GM21825 (cell line): ENCODE data around the gene USP25.
"Not testable (repeated sequence)": the region's sequence is repeated elsewhere in the genome, so short reads cannot be mapped to it uniquely, and the experiment has no call there.

Experiments used
- ATAC-seq: cut with Tn5 transposase; IDR thresholded peaks from one replicate; pipeline ENCODE4 v1.9.1; 2021; ENCODE audit warnings: mild to moderate bottlenecking, moderate library complexity; ENCODE audit not compliant: unreplicated experiment

Gene USP25

DNA sequence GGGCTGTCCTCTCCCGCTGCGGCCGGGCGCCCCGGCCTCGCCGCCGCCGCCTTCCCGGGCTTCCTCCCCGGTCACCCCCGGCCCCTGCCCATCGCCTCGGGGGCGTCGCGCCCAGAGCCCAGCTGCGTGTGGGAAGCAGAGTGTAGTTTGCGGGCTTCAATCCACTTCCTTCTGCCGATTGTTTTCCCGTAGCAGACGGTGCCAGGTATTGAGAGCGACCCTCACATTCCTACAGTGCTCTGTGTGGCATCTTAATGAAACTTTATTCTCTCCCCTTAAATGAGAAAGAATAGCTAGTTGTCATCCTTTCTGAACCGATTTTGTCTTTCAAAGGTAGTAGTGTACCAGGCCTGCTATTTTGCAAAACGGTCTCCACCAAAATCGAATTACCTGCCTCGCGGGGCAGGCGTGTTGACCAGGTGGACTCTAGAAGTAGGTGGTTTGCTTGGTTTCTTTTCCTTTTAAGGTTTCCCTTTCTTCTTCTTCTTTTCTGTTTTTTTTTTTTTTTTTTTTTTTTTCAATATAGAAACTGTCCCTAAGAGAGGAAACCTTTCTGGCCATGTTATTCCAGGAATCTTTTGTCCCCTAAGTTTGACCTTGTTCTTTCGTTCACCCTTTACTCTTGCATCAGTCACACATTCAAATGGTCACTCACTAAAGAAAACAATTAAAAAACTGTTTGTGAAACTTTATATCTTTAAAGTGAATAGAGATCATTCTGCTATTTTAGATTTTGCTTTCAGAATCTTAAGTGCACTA, 881 bp downstream of the USP25 start:
- ATAC-seq = no peak

DNA sequence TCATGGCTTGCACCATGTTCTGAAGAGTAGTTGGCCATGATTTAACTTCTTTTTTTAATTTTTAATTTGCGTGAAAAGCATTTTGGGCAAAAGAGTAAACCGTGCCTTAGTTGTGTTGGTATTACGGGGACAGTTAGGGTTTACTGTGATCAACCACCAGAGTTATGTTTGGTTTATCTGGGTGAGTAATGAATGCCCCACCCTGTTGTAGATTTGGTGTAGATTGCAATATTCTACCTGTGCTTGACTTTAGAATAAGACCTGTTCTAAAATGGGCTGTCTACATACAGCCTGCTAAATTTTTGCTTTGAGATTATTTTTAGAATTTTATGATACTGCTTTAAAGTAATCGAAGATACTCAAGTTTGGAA, 1.4 kb downstream of the USP25 start:
- no peak for ATAC-seq

DNA sequence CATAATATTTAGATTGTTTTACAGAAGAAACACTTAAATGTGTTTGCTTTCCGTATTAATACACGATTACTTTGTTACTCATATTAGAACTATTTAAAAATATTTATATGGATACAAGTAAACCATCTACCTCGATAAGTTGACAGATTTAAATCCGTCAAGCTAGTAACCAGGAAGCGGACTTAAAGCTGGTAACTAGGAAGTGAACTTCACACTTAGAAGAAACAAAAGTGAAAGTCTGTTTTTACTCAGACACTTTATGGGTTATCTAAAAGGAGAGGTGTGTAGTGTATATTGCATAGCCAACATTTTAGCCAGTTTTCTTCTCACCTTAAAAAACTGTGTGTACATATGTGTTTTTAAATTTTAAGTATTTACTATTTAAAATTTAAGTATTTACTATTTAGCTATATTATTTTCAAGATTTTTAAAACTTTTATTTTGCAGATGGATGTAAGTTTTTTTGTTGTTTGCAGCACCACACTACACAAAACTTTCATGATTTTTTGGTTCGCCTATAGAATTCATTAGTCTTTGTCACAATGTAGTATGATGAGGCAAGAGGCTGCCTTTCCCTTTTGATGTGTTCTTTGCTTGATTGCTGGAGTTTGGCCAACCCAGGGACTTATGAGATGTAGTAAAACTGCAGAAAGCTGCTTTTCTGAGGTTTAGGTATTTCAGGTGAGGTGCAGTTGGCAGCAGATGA, 2.7 kb downstream of the USP25 start:
- peak; percentile 51 for ATAC-seq

DNA sequence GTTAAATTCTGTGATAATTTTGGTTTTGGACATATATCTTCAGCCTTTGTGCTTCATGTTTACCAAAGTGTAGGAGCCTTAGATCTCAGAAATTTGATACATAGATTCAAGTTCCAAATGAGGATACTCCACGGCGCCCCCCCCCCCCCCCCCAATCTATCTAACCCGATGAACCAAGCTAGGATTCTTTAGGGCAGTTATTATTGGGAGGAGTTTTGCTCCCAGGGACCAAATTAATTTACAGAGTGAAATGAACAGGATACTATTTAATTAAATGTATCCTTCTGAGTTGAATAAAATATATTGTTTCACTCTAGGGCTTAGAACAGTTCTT, 3.2 kb downstream of the USP25 start:
- ATAC-seq = no peak

DNA sequence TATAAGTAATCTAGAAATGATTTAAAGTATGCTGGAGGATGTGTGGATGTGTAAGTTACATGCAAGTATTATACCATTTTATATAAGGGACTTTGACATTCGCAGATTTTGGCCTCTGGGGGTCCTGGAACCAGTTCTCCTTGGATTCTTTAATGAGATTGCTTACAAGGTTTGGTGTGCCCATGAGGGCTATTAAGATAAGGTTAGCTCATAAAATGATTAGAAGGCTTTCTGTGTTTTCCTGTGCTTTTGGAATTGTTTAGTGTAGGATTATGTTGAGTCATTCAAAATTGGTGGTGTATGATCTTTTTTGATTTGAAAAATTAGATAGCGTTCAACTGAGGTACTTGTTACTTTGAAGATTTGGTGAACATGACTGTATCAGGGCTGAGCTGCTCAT, 5.6 kb downstream of the USP25 start:
- no peak for ATAC-seq

DNA sequence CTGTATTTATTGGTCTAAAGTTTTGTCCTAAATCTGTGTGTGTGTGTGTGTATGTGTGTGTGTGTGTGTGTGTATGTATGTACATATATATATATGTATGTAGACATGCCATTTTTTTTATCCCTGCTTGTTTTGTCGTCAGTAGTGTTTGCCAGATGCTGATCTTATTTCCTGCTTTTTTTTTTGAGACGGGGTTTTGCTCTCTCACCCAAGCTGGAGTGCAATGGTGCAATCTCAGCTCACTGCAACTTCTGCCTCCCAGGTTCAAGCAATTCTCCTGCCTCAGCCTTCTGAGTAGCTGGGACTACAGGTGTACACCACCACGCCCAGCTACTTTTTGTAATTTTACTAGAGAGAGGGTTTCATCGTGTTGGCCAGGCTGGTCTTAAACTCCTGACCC, 6.1 kb downstream of the USP25 start:
- not testable (repeated sequence) for ATAC-seq

DNA sequence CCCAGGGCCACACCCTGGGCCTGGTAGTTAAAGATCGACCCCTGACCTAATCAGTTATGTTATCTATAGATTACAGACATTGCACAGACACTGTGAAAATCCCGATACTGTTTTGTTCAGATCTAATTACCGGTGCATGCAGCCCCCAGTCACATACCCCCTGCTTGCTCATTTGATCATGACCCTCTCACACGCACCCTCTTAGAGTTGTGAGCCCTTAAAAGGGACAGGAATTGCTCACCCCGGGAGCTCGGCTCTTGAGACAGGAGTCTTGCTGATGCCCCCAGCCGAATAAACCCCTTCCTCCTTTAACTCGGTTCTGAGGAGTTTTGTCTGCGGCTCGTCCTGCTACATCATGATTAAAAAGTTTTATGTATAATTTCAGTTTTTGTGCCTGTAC, 9.0 kb downstream of the USP25 start:
- not testable (repeated sequence) for ATAC-seq

DNA sequence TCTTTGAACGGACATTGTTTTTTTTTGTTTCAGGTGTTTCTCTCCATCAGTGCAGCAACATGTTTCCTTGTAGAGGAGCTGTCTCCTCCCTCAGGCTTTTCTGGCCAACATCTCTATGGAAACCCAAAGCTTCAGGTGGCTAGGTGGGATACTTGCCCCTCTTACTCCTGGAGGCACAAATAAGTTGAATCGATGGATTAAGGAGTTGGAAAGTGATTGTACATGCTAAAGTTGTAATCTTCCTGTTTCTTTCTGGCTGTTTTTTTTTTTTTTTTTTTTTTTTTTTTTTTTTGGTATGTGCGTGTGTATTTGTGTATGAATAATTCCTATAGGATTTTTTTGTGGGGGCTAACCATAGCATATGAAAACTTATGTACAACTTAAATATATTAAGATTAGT, 10.6 kb downstream of the USP25 start:
- no peak for ATAC-seq

DNA sequence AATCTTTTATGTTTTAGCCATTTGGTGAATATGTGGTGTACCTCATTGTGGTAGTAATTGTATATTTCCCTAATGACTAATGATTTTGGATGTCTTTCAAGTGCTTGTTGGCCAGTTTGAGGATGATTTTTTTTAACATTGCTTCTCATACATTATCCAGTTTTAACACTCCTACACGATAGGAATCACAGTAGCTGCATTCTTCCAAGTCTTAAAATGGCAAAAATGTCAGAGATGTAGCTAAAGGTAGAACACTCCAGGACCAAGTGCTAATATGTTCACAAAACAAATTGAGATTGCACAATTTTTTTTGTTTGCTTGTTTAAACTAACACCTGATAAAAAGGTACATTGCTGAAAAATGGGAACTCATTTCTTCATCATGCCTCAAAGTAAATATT, 11.7 kb downstream of the USP25 start:
- no peak for ATAC-seq

DNA sequence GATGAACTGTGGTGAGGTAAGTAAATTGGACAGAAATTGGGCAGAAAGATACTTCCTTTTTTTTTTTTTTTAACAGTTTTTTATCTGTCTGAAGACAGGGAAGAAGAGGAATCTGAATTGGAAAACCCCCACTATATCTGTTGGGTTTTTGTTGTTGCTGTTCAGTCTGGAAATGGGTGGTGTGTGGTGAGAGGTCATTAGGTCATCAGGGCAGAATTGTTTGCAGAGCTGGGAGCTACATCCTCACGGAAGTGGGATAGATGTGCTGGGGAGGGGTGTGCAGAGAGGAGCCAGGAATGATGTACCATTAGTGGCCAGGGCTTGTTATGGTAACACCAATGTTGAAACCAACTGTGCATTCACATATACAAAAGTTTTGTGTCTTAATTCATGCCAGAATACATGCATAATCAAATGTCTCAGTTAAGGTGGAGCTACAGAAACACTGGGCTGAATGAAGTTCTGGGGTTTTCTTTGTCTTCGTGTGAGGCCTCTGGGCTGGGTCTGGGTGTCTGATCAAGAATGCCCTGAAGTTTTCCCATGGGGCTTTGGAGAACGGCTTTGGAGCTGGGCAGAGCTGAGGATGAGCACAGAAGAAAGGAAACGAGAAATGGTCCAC, 12.4 kb downstream of the USP25 start:
- ATAC-seq = no peak

DNA sequence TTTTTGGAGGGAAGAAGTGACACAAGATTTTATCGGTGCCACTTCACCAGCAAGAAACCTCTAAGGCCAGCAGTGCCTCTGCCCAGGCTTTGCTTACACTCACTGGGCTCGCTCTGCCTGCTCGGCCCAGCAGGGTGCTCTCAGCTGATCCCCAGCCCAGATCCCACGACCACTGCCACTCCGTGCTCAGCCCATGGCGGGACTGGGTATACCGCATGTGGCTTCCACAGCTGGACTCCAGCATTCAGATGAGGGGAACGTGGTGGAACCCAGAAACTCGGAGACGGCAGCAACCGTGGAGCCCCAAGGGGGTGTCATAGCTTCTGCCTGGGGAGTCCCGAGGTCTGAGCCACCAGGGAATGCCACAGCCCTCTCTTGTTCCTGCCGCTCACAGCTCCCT, 12.9 kb downstream of the USP25 start:
- no peak for ATAC-seq

DNA sequence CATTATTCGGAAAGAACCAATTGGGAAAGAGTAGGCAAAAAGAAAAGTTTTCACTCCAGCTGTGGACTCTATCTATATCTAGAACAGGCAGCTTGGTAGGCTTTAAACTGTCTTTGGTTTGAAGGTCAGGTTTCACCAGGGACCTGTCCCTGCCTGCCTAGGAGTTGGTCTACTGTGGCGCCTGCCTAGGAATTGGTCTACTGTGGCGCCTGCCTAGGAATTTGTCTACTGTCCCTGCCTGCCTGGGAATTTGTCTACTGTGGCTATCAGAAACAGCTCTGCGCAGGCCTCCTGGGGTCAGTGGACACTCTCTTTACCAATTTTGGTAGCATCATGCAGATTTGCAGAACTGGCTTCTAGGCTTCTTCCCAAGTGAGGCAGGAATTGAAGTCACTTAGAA, 13.8 kb downstream of the USP25 start:
- no peak for ATAC-seq

DNA sequence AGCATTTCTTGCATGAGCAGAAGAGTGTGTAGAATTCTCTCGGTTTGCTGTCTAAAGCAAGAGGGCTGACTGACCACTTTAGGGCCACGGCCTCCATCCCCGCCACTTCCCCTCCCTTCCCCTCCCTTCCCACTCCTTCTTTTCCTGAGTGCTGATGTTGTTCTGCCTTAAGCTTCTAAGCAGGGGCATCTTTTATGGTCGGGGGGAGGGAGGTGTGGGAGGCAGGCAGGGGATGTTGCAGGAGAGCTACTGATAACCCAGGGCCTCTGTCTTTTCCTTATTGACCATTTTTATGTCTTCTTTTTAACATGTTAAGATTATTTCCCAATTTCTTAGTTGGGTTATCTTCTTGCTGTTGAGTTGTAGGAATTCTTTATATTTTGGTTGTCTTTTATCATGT, 15.1 kb downstream of the USP25 start:
- no peak for ATAC-seq

DNA sequence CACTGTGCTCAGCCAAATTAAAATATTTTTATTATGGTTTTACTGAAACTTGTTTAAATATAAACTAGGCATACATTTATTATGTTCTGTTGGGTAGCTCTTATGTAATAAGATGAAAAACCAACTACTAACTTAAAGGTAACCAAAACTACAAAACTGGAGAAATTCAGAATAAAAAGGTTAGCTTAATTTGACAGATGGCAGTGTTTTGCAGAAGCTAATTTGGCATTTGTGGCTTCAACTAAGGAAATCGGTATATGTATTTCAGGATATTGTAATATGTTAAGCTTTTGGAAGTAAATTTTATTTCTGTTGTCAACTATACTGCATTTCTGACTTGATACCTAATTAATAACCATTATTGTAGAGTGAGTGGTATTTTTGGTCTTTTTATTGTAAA, 18.8 kb downstream of the USP25 start:
- no peak for ATAC-seq

DNA sequence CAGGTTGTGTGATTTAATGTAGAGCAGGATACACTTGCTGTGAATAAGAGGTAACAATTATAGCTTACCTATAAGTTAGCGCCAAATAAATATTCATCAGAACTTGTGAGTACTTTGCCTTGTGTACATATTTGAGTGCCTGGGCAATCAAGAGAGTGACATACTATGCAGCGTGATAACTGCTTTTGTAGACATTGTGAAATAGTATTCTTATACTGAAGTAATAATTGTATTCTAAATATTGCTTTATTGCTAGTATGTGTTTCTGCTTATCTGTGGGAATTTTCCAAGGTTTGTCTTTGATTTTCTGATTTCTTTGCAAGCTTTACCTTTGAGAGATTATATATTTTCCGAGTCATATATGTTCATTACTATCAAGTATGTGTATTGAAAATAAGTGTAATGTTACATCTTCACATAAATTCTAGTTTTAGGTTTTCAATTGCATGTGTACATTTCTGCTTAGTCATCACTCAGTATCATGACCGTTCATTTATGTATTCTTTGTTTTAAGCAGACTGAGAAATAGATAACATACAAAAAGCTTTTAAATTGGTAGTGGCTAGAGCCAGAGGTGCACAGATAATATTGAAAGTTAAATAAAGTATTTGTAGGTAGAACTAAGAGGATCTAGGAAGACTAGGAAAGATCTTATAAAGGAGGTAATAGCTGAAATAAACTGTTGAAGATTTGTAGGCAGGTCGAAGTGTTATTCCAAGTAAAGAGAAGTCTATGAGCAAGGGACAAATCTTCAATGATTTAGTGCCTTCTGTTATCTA, 19.5 kb downstream of the USP25 start:
- ATAC-seq = no peak

DNA sequence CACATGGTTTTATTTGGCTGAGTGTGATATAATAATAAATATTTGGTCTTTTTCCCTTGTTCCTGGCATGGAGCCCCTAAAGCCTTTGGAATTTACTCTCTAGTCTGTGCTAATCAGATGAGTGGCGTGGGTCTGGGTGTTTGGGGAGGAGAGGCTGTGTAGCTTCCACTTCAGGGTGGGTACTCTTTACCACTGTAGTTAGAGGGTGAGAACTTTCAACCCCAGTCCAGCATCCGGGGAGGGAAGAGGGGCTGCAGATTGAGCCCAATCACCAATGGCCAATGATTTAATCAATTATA, 20.0 kb downstream of the USP25 start:
- no peak for ATAC-seq

DNA sequence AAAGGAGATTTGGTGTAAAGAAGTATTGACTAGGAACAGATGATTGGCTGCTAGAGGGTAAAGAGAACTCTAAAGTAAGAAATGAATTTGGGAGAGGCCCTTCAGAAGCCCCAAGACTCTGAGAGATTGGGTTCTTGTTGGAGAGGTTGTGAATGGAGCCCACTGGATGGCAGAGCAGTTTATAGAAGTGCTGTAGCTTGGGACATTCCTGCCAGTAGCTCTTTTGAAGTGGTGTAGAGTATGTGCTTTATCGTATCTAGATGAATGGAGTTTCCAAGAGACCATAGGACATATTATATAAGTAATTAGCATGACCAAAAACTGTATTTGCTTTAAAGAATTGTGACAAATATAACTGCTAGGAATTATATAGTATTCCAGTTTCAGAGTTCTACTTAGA, 21.3 kb downstream of the USP25 start:
- ATAC-seq = no peak

DNA sequence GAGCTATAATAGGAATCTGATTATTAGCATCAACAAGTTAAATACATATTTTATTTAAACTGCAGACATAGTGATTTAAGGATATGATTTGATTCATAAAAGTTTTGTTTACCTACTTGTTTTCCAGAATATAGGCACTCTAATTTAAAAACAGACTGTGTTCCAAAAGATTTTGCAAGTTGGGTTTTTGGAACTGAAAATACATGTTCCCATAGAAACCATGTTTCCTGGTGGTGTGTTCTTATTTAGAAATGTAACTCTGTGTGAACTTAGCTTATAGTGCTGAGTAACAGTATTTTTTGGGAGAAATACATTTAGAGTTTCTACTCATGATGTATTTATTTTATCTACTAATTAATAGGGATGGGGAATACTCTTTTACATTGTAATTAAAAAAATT, 21.8 kb downstream of the USP25 start:
- no peak for ATAC-seq

DNA sequence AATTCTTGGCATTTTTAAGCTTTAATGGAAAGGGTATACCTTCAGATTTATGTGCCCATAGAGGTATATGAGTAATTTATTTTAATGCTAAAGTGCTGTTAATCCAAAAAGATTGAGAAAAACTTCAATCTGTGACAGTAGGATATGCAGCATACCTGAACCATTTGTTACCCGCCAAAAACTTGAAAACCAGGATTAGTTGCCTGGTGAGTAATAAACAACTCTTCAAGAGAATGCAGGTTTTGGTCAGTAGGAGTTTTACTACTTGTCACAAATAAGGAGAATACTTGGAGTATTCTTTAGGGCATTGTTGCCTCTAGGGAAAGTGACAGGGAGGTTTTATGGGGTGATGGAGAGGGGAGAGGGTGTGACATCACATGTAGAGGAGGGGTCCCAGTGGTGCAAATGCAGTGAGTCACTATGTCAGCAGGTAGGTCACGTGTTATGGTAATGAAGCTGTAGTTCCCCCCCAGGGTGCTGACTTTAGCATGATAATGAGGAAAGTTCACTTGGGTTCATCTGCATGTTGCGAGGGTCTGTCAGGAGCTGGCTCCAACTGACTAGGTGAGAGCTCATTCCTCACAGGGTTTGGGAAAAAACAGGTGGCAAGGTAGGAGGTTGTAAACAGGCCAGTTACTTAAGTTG, 23.1 kb downstream of the USP25 start:
- ATAC-seq = no peak

DNA sequence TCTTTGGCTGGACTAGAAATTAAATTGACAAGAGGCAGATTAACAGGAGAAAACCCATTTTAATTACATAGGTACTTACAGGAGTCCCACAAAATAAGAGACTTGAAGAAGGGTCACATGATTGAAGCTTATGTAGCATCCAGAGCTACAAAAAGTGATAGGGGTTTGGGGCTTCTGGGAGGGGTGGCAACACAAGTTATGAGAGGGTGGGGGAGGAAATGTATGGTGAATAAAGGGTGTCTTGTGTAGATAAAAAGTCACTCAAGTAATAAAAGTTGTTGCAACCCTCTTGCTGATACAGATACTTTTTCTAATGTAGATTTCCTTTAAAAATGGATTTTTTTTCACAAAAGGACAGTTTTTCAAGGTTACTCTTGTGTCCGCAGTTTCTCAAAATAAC, 24.0 kb downstream of the USP25 start:
- ATAC-seq = no peak

DNA sequence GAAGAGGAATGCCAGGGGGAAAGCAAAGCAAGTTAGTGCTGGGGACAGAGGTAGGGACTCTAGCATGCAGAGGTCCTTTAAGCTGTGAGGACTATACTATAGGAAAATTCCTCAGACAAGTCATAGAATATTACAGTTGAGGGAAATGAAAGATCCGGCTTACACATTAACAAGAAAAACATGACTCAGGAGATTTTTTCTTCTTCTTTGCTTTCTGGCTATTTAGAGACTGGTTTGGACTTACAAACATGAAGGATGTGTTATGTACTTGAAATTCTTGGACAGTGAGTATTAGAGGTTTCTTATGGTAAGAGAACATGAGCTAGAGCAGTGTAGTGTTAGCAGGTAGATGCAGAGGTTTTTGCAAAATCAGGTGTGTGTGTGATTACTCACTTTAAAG, 24.9 kb downstream of the USP25 start:
- peak; percentile 59 for ATAC-seq
